Measurements from ENCODE around the gene TMEM132D. TPM values are rescaled to one million over a fixed set of nuclear protein-coding genes. Genes with fewer than 3 reads are reported as not detected.

Gene TMEM132D
- total and polyA plus RNA-seq, 2 of the 4 experiments (the other 2 are of a cell fraction), result not detected

- H2AFZ ChIP-seq (replicated peaks; ENCODE audit: low read length, poor library complexity), result no peak overlapping the region
- POLR2A ChIA-PET (ENCODE audit: unreplicated experiment), result no interaction called here
Observed at GRCh38 chr12:129561304-129561703, 342.5 kb downstream of the TMEM132D start.

More at GRCh38 chr12:129561304-129561703, 342.5 kb downstream of the TMEM132D start:
- H3K23ac ChIP-seq (ENCODE audit: low read depth, low read length), result no peak overlapping the region
- ATAC-seq (ENCODE audit: low read depth) (no peak), DNase-seq (no peak)
- no peak overlapping the region for H4K91ac ChIP-seq (ENCODE audit: insufficient read depth, low read depth, low read length)
- H2BK5ac ChIP-seq (ENCODE audit: low read depth, low read length, poor library complexity, severe bottlenecking), result no peak overlapping the region
- no peak overlapping the region for H3K27ac ChIP-seq (ENCODE audit: insufficient read depth, low read length)
- H3K79me1 ChIP-seq (ENCODE audit: low read depth in 1 of 2, low read length in 2 of 2), result no peaks in the 10 kb centered on the region
- no peak overlapping the region for H3K4me3 ChIP-seq (ENCODE audit: insufficient read depth, low read depth, low read length)
- H3K14ac ChIP-seq (replicated peaks; ENCODE audit: low read depth, low read length), result no peak overlapping the region
- H2BK120ac ChIP-seq (ENCODE audit: low read depth, low read length), result no peak overlapping the region
- WGBS, 2 experiments (ENCODE audit: extremely low coverage in 2 of 2, insufficient read length in 1 of 2), result no CpG with 5 or more reads among the region's 2 CpGs
- no peak overlapping the region for H3K18ac ChIP-seq (ENCODE audit: low read depth, low read length)
- H2BK20ac ChIP-seq (ENCODE audit: low read depth, low read length), result no peak overlapping the region
- no peaks in the 10 kb centered on the region for H3K4me1 ChIP-seq (ENCODE audit: control insufficient read depth, insufficient read depth, low read length)
- no peak overlapping the region for H2BK15ac ChIP-seq (ENCODE audit: low read depth, low read length)
- in situ Hi-C loops (cut with MboI; ENCODE audit: low sequenced_read_pairs) (no loop called here), dilution Hi-C loops (cut with HindIII; ENCODE audit: low sequenced_read_pairs, unreplicated experiment) (no loop called here), intact Hi-C loops (cut with micrococcal nuclease) (no loop called here)
- H2AK5ac ChIP-seq (ENCODE audit: low read depth, low read length), result no peak overlapping the region
- H3K9me3 ChIP-seq (ENCODE audit: control insufficient read depth, insufficient read depth, low read length), result peaks cover 17% of the 10 kb centered on the region
- no peak overlapping the region for H3K4ac ChIP-seq (ENCODE audit: low read depth, low read length)
- no peak overlapping the region for H4K8ac ChIP-seq (ENCODE audit: low read depth in 2 of 2, low read length in 2 of 2)
- BruUV-seq (replicated peaks), result no TSS peak
- CTCF ChIA-PET, result no interaction called here
- H4K20me1 ChIP-seq (ENCODE audit: insufficient read depth, low read length), result no peaks in the 10 kb centered on the region
- H3K9me1 ChIP-seq (ENCODE audit: insufficient read depth, low read length), result no peaks in the 10 kb centered on the region
- no peak overlapping the region for H3K56ac ChIP-seq (ENCODE audit: extremely low read depth, insufficient read depth, low read length)
- TF ChIP-seq MXI1 (IDR thresholded peaks at IDR 0.05; ENCODE audit: borderline replicate concordance, low read depth, low read length) (no peak), BHLHE40 (IDR thresholded peaks at IDR 0.05; ENCODE audit: low read depth, low read length) (no peak), SMC3 (IDR thresholded peaks at IDR 0.05; ENCODE audit: low read depth, low read length) (no peak), CTCF (conservative IDR thresholded peaks at IDR 0.05; ENCODE audit: low read depth, low read length) (no peak)
- no peak overlapping the region for H2AK9ac ChIP-seq (replicated peaks; ENCODE audit: low read depth, low read length, poor library complexity)
- H3K36me3 ChIP-seq (ENCODE audit: control insufficient read depth, insufficient read depth, low read length), result no peaks in the 10 kb centered on the region
- H3K27me3 ChIP-seq (ENCODE audit: control insufficient read depth, insufficient read depth, low read length), result no peaks in the 10 kb centered on the region
- no peak overlapping the region for H3K4me2 ChIP-seq (ENCODE audit: low read depth, low read length)
- no peak overlapping the region for H4K5ac ChIP-seq (ENCODE audit: low read depth, low read length)
- no peak overlapping the region for H3K9ac ChIP-seq (ENCODE audit: low read depth, low read length)
